Hepatocyte (in vitro differentiated cells): ENCODE measurements around the gene VCAN. TPM values are rescaled to one million over a fixed set of nuclear protein-coding genes. Genes with fewer than 3 reads are reported as not detected.

Experiments
- DNase-seq: peaks from one replicate; pipeline ENCODE4 v3.0.0-alpha.2; 2016; ENCODE audit warnings: low spot score
- H2AFZ ChIP-seq: fragments of 200-600 bp; sonication (generic); 2 replicates; pipeline ENCODE4 v1.6.0; 2016; ENCODE audit warnings: antibody characterized with exemption, mild to moderate bottlenecking
- H3K27ac ChIP-seq: fragments of 200-600 bp; sonication (generic); 2 replicates; pipeline ENCODE4 v1.5.1; 2016; ENCODE audit warnings: mild to moderate bottlenecking
- H3K27me3 ChIP-seq: fragments of 200-600 bp; sonication (generic); 2 replicates; pipeline ENCODE4 v1.6.1; 2016
- H3K36me3 ChIP-seq: fragments of 200-600 bp; sonication (generic); replicated peaks from 2 replicates; pipeline ENCODE4 v1.5.1; 2016; ENCODE audit warnings: low read depth; ENCODE audit not compliant: insufficient read depth
- H3K4me1 ChIP-seq: fragments of 200-600 bp; sonication (generic); 2 replicates; pipeline ENCODE4 v1.5.1; 2016; ENCODE audit warnings: mild to moderate bottlenecking, moderate library complexity; ENCODE audit not compliant: insufficient read depth
- H3K4me2 ChIP-seq: fragments of 200-600 bp; sonication (generic); 2 replicates; pipeline ENCODE4 v1.6.0; 2016
- H3K4me3 ChIP-seq: fragments of 200-600 bp; sonication (generic); 2 replicates; pipeline ENCODE4 v1.5.1; 2016; ENCODE audit warnings: mild to moderate bottlenecking
- H3K79me2 ChIP-seq: fragments of 200-600 bp; sonication (generic); 2 replicates; pipeline ENCODE4 v1.6.0; 2017; ENCODE audit warnings: mild to moderate bottlenecking
- H3K9me2 ChIP-seq: fragments of 200-600 bp; sonication (generic); replicated peaks from 2 replicates; pipeline ENCODE4 v1.6.0; 2017; ENCODE audit warnings: mild to moderate bottlenecking; ENCODE audit not compliant: insufficient read depth
- H3K9me3 ChIP-seq: fragments of 200-600 bp; sonication (generic); 2 replicates; pipeline ENCODE4 v1.5.1; 2016; ENCODE audit warnings: low read depth, mild to moderate bottlenecking
- H4K20me1 ChIP-seq: fragments of 200-600 bp; sonication (generic); 2 replicates; pipeline ENCODE4 v1.6.0; 2016; ENCODE audit warnings: mild to moderate bottlenecking; ENCODE audit not compliant: insufficient read depth, poor library complexity, severe bottlenecking
- CTCF ChIP-seq: fragments of 200-600 bp; sonication (generic); IDR thresholded peaks from 2 replicates; pipeline ENCODE4 v1.5.1; 2016; ENCODE audit warnings: antibody characterized with exemption, mild to moderate bottlenecking; ENCODE audit not compliant: poor library complexity
- EZH2 ChIP-seq: fragments of 200-600 bp; sonication (generic); IDR thresholded peaks from 2 replicates; pipeline ENCODE4 v1.6.1; 2016; ENCODE audit warnings: antibody characterized with exemption, mild to moderate bottlenecking, borderline replicate concordance
- EZH2phosphoT487 ChIP-seq: fragments of 200-600 bp; sonication (generic); IDR thresholded peaks from one replicate; pipeline ENCODE4 v1.6.1; 2018; ENCODE audit warnings: antibody characterized with exemption, mild to moderate bottlenecking, low read depth, moderate library complexity; ENCODE audit not compliant: unreplicated experiment, severe bottlenecking
- WGBS: methylation state at CpG from one replicate; pipeline ENCODE4 v1.1.6; 2016; ENCODE audit warnings: low lambda C conversion rate; ENCODE audit errors: missing lambda C conversion rate; 5-methylcytosine and 5-hydroxymethylcytosine counted together
- polyA plus RNA-seq: library from polyadenylated mRNA; unstranded; fragments of >200 nt; fragmentation: Nextera tagmentation; extraction: Ambion mirVana; gene quantifications from 2 replicates; pipeline ENCODE4 v1.2.1, GENCODE V29; 2016
- total RNA-seq: library from RNA; depleted of rRNA; stranded (reverse); fragments of >200 nt; gene quantifications from 2 replicates; pipeline ENCODE4 v1.2.3, GENCODE V29; 2014

VCAN gene
- total and polyA plus RNA-seq, 2 experiments from 2014 or later: 104 to 398 TPM

- H3K27me3 ChIP-seq: no peaks in the 10 kb centered on the region
Observed at GRCh38 chr5:83552275-83552674, 80.7 kb downstream of the VCAN start.

GRCh38 chr5:83553000-83553486 lies 81.5 kb downstream of the VCAN start:
- Histone ChIP-seq H3K79me2 (no peaks in the 10 kb centered on the region), H2AFZ (no peak overlapping the region), H3K9me2 (no peaks in the 10 kb centered on the region), H3K27ac (peak overlapping the region; percentile 60), H3K4me3 (no peak overlapping the region), H3K9me3 (no peaks in the 10 kb centered on the region), H3K36me3 (no peaks in the 10 kb centered on the region), H4K20me1 (no peaks in the 10 kb centered on the region), H3K4me2 (no peak overlapping the region), H3K4me1 (peaks cover 14% of the 10 kb centered on the region), H3K27me3 (no peaks in the 10 kb centered on the region)
- DNase-seq: no peak
- TF ChIP-seq EZH2phosphoT487: no peak
- no peak for TF ChIP-seq EZH2
- TF ChIP-seq CTCF: no peak
- 88% methylated on average over 9 of the region's 9 CpGs for WGBS

More at GRCh38 chr5:83552275-83552674, 80.7 kb downstream of the VCAN start:
- H3K4me3 ChIP-seq: no peak overlapping the region
- H3K79me2 ChIP-seq: no peaks in the 10 kb centered on the region
- H3K9me2 ChIP-seq: no peaks in the 10 kb centered on the region
- TF ChIP-seq EZH2phosphoT487 (no peak), EZH2 (no peak), CTCF (no peak)
- no peak for DNase-seq
- no peaks in the 10 kb centered on the region for H3K9me3 ChIP-seq
- peaks cover 6% of the 10 kb centered on the region for H3K4me1 ChIP-seq
- no peaks in the 10 kb centered on the region for H4K20me1 ChIP-seq
- H3K4me2 ChIP-seq: peak overlapping the region; percentile 6
- H2AFZ ChIP-seq: no peak overlapping the region
- peak overlapping the region; percentile 60 for H3K27ac ChIP-seq
- no peaks in the 10 kb centered on the region for H3K36me3 ChIP-seq

DNA sequence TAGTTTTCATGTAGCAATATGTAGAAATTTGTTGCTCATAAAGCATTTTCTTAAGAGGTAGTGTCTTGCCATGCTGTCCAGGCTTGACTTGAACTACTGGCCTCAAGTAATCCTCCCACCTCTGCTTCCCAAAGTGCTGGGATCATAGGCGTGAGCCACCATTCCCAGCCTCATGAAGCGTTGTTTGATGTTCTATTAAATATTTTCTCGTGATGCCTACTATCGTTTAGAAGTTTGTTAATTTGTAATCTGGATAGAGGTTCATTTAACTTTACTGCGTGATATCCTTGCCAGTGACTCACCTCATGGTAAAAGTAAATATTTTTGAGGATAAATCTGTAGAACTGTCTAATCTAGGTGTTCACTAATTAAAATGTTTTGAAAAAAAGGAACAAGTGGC lies 82.6 kb downstream of the VCAN start:
- DNase-seq: no peak
- no peaks in the 10 kb centered on the region for H3K79me2 ChIP-seq
- H3K4me3 ChIP-seq: no peak overlapping the region
- H3K27me3 ChIP-seq: no peaks in the 10 kb centered on the region
- H3K9me2 ChIP-seq: no peaks in the 10 kb centered on the region
- H2AFZ ChIP-seq: no peak overlapping the region
- H4K20me1 ChIP-seq: no peaks in the 10 kb centered on the region
- 59% methylated on average over 5 of the region's 5 CpGs for WGBS
- H3K4me1 ChIP-seq: peaks cover 23% of the 10 kb centered on the region
- no peaks in the 10 kb centered on the region for H3K36me3 ChIP-seq
- no peaks in the 10 kb centered on the region for H3K9me3 ChIP-seq
- H3K4me2 ChIP-seq: no peak overlapping the region
- H3K27ac ChIP-seq: peak overlapping the region; percentile 30
- TF ChIP-seq EZH2 (no peak), CTCF (no peak), EZH2phosphoT487 (no peak)

- Histone ChIP-seq H2AFZ (no peak overlapping the region), H3K4me2 (no peak overlapping the region), H3K9me2 (no peaks in the 10 kb centered on the region), H4K20me1 (no peaks in the 10 kb centered on the region), H3K4me1 (peaks cover 29% of the 10 kb centered on the region), H3K4me3 (no peak overlapping the region), H3K9me3 (no peaks in the 10 kb centered on the region), H3K27ac (peak overlapping the region; percentile 30), H3K27me3 (no peaks in the 10 kb centered on the region), H3K36me3 (no peaks in the 10 kb centered on the region), H3K79me2 (no peaks in the 10 kb centered on the region)
- WGBS: 83% methylated on average over 1 of the region's 1 CpG
- no peak for DNase-seq
- TF ChIP-seq CTCF (no peak), EZH2phosphoT487 (no peak), EZH2 (no peak)
Observed at GRCh38 chr5:83554686-83555085, 83.1 kb downstream of the VCAN start.
